ENCODE results near the gene OTOS. TPM values are rescaled to one million over a fixed set of nuclear protein-coding genes. Genes with fewer than 3 reads are reported as not detected.

The OTOS gene
- not detected for polyA plus RNA-seq (2013, experiment 1 of 2; ENCODE audit: insufficient read length)
- not detected for polyA plus RNA-seq (2013, experiment 2 of 2; ENCODE audit: insufficient read length)

GRCh38 chr2:240140511-240140910 is at the start of gene OTOS:
Gene OTOS, minus strand, starts transcription at chr2:240140658. Its CDS starts 332 bp downstream, at chr2:240140326.
- DNase-seq: no peak

DNA sequence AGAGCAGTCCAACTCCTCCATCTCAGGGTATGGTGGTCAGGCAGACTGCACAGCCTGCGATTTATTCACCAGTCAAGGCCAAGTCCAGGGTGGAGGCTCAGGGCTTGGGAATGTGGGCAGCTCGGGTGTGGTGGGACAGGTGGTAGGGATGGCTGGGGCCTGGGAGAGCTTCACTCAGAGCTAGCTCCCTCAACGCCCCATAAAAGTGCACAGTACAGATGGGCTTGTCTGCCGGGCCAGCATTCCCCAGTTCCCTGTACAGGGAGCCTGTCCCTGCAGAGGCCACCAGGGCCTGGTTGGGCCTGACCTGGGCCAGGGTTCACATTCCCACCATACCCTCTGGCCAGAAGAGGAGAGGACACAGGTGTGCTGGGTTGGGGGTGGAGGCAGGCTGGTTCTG is 49.2 kb upstream of the OTOS start:
- no peak for DNase-seq

- no peak for DNase-seq
Measured at GRCh38 chr2:240187989-240188590, 47.6 kb upstream of the OTOS start.

GRCh38 chr2:240186191-240186725 is 45.8 kb upstream of the OTOS start:
- DNase-seq: no peak

DNA sequence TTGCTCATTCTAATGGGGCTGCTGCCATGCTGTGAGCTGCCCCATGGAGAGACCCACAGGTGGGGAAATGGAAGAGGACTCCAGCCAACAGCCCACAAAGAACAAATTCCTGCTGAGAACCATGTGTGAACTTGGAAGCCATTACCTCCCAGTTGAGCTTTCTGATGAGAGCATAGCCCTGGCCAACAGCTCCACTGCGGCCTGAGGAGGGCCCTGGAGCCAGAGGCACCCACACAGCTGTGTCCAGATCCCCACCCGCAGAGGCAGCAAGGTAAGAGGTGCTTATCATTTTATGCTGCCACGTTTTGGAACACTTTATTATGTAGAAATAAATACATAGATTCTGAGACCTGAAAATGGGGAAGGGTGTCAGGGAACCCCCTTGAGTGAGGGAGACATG is 44.2 kb upstream of the OTOS start:
- DNase-seq: no peak

DNA sequence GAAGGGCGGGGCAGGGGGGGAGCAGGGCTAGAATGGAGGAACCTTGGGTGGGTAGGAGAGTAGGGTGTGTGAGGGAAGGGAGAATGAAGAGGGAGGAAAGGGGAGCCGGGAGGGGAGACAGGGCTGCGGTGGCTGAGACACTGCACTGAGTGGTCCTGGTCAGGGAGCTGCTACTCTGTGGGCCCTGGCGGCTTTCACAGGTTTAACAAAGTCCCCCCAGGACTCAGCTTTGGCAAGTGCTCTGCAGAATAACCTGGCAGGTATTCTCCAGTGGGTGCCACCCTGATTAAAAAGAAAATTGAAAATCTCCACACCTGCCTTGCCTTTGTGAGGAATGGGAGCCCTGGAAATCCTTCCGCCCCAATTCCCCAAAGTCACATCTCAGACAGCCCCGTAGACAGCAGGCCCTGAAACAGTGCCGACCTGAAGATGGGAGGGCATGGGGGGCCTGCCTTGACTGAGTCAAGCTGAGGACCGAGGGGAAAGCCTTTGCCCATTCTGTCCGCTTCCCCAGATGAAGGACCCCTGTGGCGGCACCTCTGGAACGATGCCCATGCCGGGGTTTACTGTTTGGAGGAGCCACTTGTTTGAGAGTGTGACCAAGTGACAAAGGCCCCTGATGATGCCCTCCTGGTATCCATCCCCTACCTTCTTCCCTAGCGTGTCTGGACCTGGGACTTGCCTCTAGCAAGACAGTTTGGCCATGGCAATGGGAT is 43.6 kb upstream of the OTOS start:
- no peak for DNase-seq

DNA sequence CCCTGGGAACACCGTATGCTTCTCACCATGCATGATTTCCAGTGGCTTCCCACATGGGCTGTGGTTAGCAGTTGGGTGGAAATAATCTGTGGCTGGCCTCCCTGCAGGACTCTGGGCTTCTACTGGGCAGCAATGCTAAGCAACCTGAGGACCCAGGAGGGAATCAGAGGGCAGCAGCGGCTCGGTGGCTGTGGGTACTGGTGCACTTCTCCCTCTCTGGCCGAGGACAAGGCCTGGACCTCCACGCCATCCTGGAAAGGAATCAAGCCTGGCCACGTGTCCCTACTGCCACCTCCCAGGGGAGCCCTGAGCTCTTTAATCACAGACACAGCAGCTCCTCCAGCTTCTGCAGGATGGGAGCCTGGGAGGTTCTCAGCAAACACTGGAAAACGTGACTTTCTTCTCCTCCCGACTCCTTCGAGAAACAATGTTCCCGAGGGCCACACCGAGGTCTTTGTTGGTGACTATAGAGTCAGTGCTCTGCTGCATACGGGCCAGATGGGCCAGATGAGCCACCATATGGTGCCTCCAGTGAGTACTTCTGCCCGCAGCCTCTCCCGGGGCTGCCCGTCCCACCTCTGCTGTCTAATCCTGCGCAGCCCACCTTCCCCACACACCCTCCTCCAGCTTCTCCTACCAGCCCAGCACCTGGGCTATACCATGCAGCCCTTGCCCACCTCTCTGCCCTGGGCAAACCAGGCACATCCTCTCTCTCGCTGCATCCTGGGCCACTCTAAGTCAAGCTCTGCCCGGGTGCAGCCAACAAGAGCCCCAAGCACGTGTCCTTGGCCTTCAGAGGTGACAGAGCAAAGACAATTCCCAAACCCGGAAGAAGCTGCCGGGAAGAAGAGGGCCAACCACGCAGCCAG is 42.8 kb upstream of the OTOS start:
- DNase-seq: no peak

- no peak for DNase-seq
Measured at GRCh38 chr2:240182476-240182875, 42.0 kb upstream of the OTOS start.

DNA sequence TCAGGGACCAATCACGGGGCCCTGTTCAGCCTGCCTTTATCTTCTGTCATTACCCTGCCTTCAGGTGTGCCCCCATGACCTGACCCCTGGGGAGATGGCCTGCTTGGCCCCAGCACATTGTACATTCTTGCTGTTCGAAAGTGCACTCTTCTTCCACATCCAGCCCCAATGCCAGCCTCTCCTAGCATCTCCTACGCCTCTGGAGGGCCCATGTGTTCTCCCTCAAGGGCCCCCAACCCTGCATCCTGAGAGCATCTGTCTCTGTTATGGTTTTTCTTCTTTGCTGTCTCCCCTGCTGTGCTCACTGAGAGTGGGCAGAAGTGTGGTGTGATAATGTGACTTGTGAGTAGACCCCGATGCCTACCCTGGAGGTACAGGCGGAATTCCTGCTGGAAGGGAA is 41.5 kb upstream of the OTOS start:
- DNase-seq: no peak

- no peak for DNase-seq
Measured at GRCh38 chr2:240179941-240180666, 39.6 kb upstream of the OTOS start.

DNA sequence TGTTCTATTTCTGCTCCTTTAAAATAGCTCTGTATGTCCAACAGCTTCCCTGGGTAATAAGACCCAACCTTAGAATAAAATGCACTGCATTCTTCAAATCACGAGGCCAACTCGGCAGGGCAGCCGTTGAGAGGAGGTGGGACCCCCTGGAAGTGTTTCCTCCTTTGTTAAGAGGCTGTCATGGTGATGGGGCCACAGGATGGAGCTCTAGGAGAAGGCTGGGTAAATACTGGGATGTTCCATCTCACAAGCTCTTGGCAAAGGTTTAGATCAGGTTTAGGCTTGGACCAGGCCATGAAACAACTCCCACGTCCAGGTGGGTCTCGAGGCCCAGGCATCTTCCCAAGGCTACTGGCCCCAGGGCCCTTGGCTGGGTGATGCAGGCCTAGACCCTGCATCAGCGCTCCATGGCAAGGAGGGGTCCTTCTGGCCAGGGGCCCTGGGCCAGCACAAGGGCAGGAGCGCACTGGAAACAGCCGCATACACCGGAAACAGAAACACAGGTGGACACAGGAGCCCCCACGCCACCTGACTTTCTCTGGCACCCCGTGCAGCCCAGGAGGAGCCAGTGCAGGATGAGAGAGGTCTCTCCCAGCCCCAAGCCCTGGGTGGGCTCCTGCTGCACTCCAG is 38.8 kb upstream of the OTOS start:
- DNase-seq: no peak

- no peak for DNase-seq
Measured at GRCh38 chr2:240178564-240178963, 38.1 kb upstream of the OTOS start.

GRCh38 chr2:240174496-240174895 is 34.0 kb upstream of the OTOS start:
- no peak for DNase-seq

- no peak for DNase-seq
Measured at GRCh38 chr2:240172071-240172895, 31.8 kb upstream of the OTOS start.

DNA sequence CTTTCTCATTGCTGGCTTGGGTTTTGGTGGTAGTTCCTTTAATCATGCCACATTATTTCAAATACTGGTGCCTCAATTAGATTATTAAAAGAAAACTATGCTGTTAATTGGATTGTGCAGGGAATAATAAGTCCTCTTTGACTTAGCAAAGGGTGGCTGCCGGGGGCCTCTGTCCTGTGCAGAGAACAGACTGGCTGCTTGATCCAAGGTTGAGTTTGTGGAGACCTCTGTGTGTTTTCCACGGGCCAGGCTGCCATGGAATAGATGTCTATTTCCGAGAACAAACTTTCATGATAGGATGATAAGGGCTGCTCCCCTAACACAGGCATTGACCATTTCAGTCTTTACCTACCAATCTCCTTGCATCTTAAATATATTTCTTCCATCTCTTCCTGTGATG is 30.4 kb upstream of the OTOS start:
- no peak for DNase-seq

GRCh38 chr2:240170354-240170735 is 29.9 kb upstream of the OTOS start:
- DNase-seq: no peak

GRCh38 chr2:240169486-240170353 is 29.3 kb upstream of the OTOS start:
- no peak for DNase-seq

DNA sequence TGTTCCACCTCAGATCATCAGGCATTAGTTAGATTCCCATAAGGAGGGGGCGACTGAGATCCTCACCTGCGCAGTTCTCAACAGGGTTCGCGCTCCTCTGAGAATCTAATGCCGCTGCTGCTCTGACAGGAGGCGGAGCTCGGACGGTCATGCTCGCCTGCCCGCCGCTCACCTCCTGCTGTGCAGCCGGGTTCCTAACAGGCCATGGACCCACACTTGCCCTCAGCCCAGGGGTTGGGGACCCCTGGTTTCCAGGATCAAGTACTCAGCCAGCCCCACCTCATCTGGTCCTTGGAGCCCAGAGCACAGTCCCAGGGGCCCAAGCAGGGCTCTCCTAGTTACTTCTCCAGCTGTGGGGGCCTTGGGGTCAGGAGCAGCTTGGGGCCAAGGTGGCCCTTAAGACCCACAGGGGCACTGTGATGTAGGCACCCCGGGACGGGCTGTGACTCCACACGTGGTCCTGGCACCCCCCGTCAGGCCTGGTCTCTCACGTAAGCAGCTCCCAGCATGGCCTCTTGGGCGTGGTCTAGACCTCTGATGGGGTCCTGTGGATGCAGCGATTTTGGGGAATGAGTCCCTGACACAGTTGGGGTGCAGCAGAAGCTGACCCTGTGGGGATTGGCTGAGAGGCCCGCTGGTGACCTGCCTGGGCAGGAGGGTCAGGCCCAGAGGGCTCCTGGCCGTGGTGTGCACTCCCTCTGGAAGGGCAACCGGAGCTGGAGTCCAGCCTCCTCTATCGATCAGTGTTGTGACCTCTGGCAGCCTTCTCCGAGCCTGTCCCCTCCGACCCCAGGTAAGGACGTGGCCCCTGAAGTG is 28.3 kb upstream of the OTOS start:
- DNase-seq: no peak

GRCh38 chr2:240168041-240168440 is 27.6 kb upstream of the OTOS start:
- DNase-seq: no peak
